Measurements from ENCODE around the gene MIER1.

Gene MIER1

GRCh38 chr1:67020765-67021164 is 96.0 kb downstream of the MIER1 start:
- no peaks in the 10 kb centered on the region for H3K9me3 ChIP-seq (ENCODE audit: control insufficient read depth, insufficient read depth, low read length)
- H3K36me3 ChIP-seq (ENCODE audit: control insufficient read depth, insufficient read depth, low read length) = no peaks in the 10 kb centered on the region
- no peak overlapping the region for H3K4me3 ChIP-seq (ENCODE audit: low read depth, low read length)

GRCh38 chr1:67029472-67029871 is 104.7 kb downstream of the MIER1 start:
- H3K27ac ChIP-seq (ENCODE audit: low read depth, low read length) = no peak overlapping the region
- H3K27me3 ChIP-seq (ENCODE audit: control insufficient read depth, insufficient read depth, low read length) = no peaks in the 10 kb centered on the region
- no peak overlapping the region for H3K4me3 ChIP-seq (ENCODE audit: low read depth, low read length)
- H3K4me1 ChIP-seq (ENCODE audit: control insufficient read depth, insufficient read depth, low read length) = no peaks in the 10 kb centered on the region
- no peaks in the 10 kb centered on the region for H3K9me3 ChIP-seq (ENCODE audit: control insufficient read depth, insufficient read depth, low read length)
- no peaks in the 10 kb centered on the region for H3K36me3 ChIP-seq (ENCODE audit: control insufficient read depth, insufficient read depth, low read length)
- no peak overlapping the region for H3K9ac ChIP-seq (ENCODE audit: low read depth, low read length)

More at GRCh38 chr1:67020765-67021164, 96.0 kb downstream of the MIER1 start:
- peaks cover 28% of the 10 kb centered on the region for H3K4me1 ChIP-seq (ENCODE audit: control insufficient read depth, insufficient read depth, low read length)
- no peak overlapping the region for H3K9ac ChIP-seq (ENCODE audit: low read depth, low read length)
- H3K27ac ChIP-seq (ENCODE audit: low read depth, low read length) = no peak overlapping the region
- peaks cover 8% of the 10 kb centered on the region; the same call in 1 of the 2 replicates for H3K27me3 ChIP-seq (ENCODE audit: control insufficient read depth, insufficient read depth, low read length)

DNA sequence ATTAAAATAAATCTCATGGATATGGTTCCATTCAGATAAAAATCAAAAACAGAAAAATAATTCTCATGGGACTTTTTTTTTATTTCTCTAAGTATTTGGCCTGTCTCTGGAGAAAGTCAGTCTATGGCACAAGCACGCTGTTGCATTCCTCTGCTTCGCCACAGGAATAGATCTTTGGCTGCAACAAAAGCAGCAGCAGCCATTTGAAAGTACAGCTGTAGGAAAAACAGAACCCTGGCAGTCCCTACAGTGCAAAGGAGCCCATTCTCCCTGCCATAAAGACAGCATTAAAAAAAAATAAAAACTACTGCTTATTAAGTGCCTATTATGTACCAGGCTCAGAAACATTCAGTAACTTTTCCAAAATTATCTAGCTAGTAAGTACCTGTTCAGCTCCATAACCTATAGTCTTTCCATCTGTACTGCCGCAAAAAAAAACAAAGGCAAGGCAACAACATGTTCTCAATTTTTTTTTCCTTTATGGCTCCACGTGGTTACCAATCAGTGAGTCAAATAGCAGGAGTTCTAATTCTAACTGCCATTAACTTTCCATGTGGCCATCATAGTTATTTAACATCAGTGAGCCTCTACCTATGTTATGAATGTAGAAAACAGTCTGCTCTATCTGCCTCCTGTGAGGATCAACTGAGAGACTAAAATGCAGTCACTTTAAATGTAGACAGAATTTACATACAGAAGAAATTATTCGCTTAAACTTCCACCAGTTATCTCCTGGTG is 106.5 kb downstream of the MIER1 start:
- no peaks in the 10 kb centered on the region for H3K4me1 ChIP-seq (ENCODE audit: control insufficient read depth, insufficient read depth, low read length)

DNA sequence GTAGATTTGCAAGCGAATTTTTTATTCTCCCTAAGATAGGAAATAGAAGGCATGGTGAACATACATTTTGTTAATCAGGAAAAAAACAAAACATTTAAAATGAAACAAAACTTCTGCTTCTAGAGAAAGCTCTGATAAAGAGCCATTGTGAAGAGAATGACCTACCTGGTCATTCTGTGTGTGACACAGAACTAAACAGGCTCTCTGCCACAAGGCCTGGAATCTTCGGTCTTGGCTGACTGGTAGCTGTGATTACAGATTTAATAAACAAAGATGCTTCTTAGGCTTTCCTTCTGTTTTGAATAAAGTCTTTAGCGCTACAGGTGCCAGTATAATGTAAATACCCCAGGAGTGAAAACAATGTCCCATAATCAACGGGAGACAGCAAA is 107.1 kb downstream of the MIER1 start:
- H3K36me3 ChIP-seq (ENCODE audit: control insufficient read depth, insufficient read depth, low read length) = no peaks in the 10 kb centered on the region
- no peak overlapping the region for H3K27ac ChIP-seq (ENCODE audit: low read depth, low read length)
- no peaks in the 10 kb centered on the region for H3K27me3 ChIP-seq (ENCODE audit: control insufficient read depth, insufficient read depth, low read length)
- no peak overlapping the region for H3K4me3 ChIP-seq (ENCODE audit: low read depth, low read length)
- H3K4me1 ChIP-seq (ENCODE audit: control insufficient read depth, insufficient read depth, low read length) = no peaks in the 10 kb centered on the region
- no peaks in the 10 kb centered on the region for H3K9me3 ChIP-seq (ENCODE audit: control insufficient read depth, insufficient read depth, low read length)
- no peak overlapping the region for H3K9ac ChIP-seq (ENCODE audit: low read depth, low read length)

More for the DNA sequence above, 106.5 kb downstream of the MIER1 start:
- H3K36me3 ChIP-seq (ENCODE audit: control insufficient read depth, insufficient read depth, low read length) = no peaks in the 10 kb centered on the region
- H3K4me3 ChIP-seq (ENCODE audit: low read depth, low read length) = no peak overlapping the region
- H3K9me3 ChIP-seq (ENCODE audit: control insufficient read depth, insufficient read depth, low read length) = no peaks in the 10 kb centered on the region
- H3K9ac ChIP-seq (ENCODE audit: low read depth, low read length) = no peak overlapping the region
- H3K27ac ChIP-seq (ENCODE audit: low read depth, low read length) = no peak overlapping the region
- H3K27me3 ChIP-seq (ENCODE audit: control insufficient read depth, insufficient read depth, low read length) = no peaks in the 10 kb centered on the region
